Activated T-cell treated with anti-CD3 and anti-CD28 coated beads, Interleukin-2, amount 50 U/mL, for 72 hours (primary cell): ENCODE data around the gene ABCC10. TPM values are rescaled to one million over a fixed set of nuclear protein-coding genes. Genes with fewer than 3 reads are reported as not detected.
A peak's percentile ranks its signal among the peaks of the same experiment; 100 is the strongest.
"Not testable (repeated sequence)": the region's sequence is repeated elsewhere in the genome, so short reads cannot be mapped to it uniquely, and the experiment has no call there.

Experiments used
- ATAC-seq, 2 donors: fragments of 150-1000 bp; cut with Tn5 transposase; replicated peaks in 1 of 2; 2 replicates each; pipeline ENCODE4 v1.10.0; 2021; ENCODE audit warnings: moderate library complexity in 2 of 2, mild to moderate bottlenecking in 1 of 2
- DNase-seq, 2 donors: peaks; one replicate each; pipeline ENCODE4 v3.0.0; 2021 to 2022; ENCODE audit warnings: mixed read lengths in 1 of 2
- H3K27ac Mint-ChIP-seq: one replicate; pipeline ENCODE4 v1.8.0; 2022; ENCODE audit warnings: mild to moderate bottlenecking, moderate library complexity, mixed read lengths
- H3K27me3 Mint-ChIP-seq: one replicate; pipeline ENCODE4 v1.8.0; 2022; ENCODE audit warnings: low read depth, mixed read lengths
- H3K36me3 Mint-ChIP-seq, 2 donors: one replicate each; pipeline ENCODE4 v1.8.0; 2022; ENCODE audit warnings: mixed read lengths in 2 of 2, mild to moderate bottlenecking in 1 of 2; ENCODE audit not compliant: insufficient read depth in 2 of 2
- H3K4me1 Mint-ChIP-seq: one replicate; pipeline ENCODE4 v1.8.0; 2022; ENCODE audit warnings: low read depth, mixed read lengths
- H3K4me3 Mint-ChIP-seq, 2 donors: one replicate each; pipeline ENCODE4 v1.8.0; 2022; ENCODE audit warnings: mild to moderate bottlenecking in 2 of 2, mixed read lengths in 2 of 2, moderate library complexity in 2 of 2
- H3K9me3 Mint-ChIP-seq, 2 donors: one replicate each; pipeline ENCODE4 v1.8.0; 2022; ENCODE audit warnings: mixed read lengths in 2 of 2
- total RNA-seq, 2 donors: library from RNA; stranded (reverse); gene quantifications; one replicate each; pipeline ENCODE4 v1.2.3, GENCODE V29; 2022

Gene ABCC10
- total RNA-seq, 2 donors from 2014 or later, result 32.8 to 36.4 TPM

GRCh38 chr6:43454696-43455530 lies 27.6 kb downstream of the ABCC10 start:
- DNase-seq (peak; percentile 82 to 86), ATAC-seq (peak; percentile 73 to 78)
- peak overlapping the region; percentile 91 to 92 for H3K4me3 Mint-ChIP-seq
- H3K27me3 Mint-ChIP-seq, result peaks cover 21% of the 10 kb centered on the region
- H3K27ac Mint-ChIP-seq, result no peak overlapping the region
- H3K4me1 Mint-ChIP-seq, result peaks cover 17% of the 10 kb centered on the region
- H3K36me3 Mint-ChIP-seq, result peaks cover 4 to 5% of the 10 kb centered on the region in 2 donors
- no peaks in the 10 kb centered on the region for H3K9me3 Mint-ChIP-seq

- Mint-ChIP-seq H3K9me3 (no peaks in the 10 kb centered on the region), H3K4me3 (peak within 1 kb of the TSS; percentile 91 to 92), H3K27me3 (peaks cover 23% of the 10 kb centered on the region), H3K27ac (peak within 1 kb of the TSS; percentile 3), H3K4me1 (peaks cover 17% of the 10 kb centered on the region), H3K36me3 (peaks cover 4 to 5% of the 10 kb centered on the region in 2 donors)
- ATAC-seq (peak; percentile 68), DNase-seq (peak; percentile 55 to 69)
These were observed 28.4 kb downstream of the ABCC10 start, which contains the start of gene DLK2 for GRCh38 chr6:43455531-43456428. DLK2 (minus strand) TSS chr6:43455548; CDS start chr6:43454825, 723 bp downstream.

- Mint-ChIP-seq H3K27me3 (peaks cover 31% of the 10 kb centered on the region), H3K27ac (no peak overlapping the region), H3K9me3 (no peaks in the 10 kb centered on the region), H3K4me1 (peaks cover 17% of the 10 kb centered on the region), H3K36me3 (peaks cover 4 to 5% of the 10 kb centered on the region in 2 donors), H3K4me3 (no peak overlapping the region)
- DNase-seq (no peak), ATAC-seq (no peak)
These were observed 30.3 kb downstream of the ABCC10 start for GRCh38 chr6:43457643-43458042.

GRCh38 chr6:43458154-43458553 lies 30.8 kb downstream of the ABCC10 start:
- H3K27me3 Mint-ChIP-seq, result peaks cover 36% of the 10 kb centered on the region

GRCh38 chr6:43459535-43459934 lies 32.2 kb downstream of the ABCC10 start:
- Mint-ChIP-seq H3K4me1 (peaks cover 9% of the 10 kb centered on the region), H3K27ac (no peak overlapping the region), H3K4me3 (no peak overlapping the region), H3K9me3 (no peaks in the 10 kb centered on the region), H3K27me3 (peaks cover 40% of the 10 kb centered on the region), H3K36me3 (peaks cover 4 to 5% of the 10 kb centered on the region in 2 donors)
- DNase-seq (no peak), ATAC-seq (no peak)

More at GRCh38 chr6:43458154-43458553, 30.8 kb downstream of the ABCC10 start:
- H3K4me3 Mint-ChIP-seq, H3K27ac Mint-ChIP-seq, ATAC-seq, DNase-seq, H3K36me3 Mint-ChIP-seq, H3K9me3 Mint-ChIP-seq: not testable (repeated sequence)
- peaks cover 17% of the 10 kb centered on the region for H3K4me1 Mint-ChIP-seq

GRCh38 chr6:43460032-43460431 lies 32.7 kb downstream of the ABCC10 start:
- no peak for ATAC-seq
- no peak overlapping the region for H3K27ac Mint-ChIP-seq
- no peak for DNase-seq
- no peak overlapping the region for H3K4me3 Mint-ChIP-seq
- peaks cover 9% of the 10 kb centered on the region for H3K4me1 Mint-ChIP-seq
- peaks cover 4 to 5% of the 10 kb centered on the region in 2 donors for H3K36me3 Mint-ChIP-seq
- H3K9me3 Mint-ChIP-seq, result no peaks in the 10 kb centered on the region
- peaks cover 40% of the 10 kb centered on the region for H3K27me3 Mint-ChIP-seq

- H3K36me3 Mint-ChIP-seq, result no peaks in the 10 kb centered on the region
These were observed 34.6 kb downstream of the ABCC10 start for GRCh38 chr6:43461936-43462335.

GRCh38 chr6:43464337-43464736 lies 37.0 kb downstream of the ABCC10 start:
- Mint-ChIP-seq H3K27me3 (peaks cover 49% of the 10 kb centered on the region), H3K4me3 (no peak overlapping the region), H3K4me1 (no peaks in the 10 kb centered on the region), H3K36me3 (no peaks in the 10 kb centered on the region), H3K27ac (no peak overlapping the region), H3K9me3 (no peaks in the 10 kb centered on the region)
- no peak for ATAC-seq
- no peak for DNase-seq

More at GRCh38 chr6:43461936-43462335, 34.6 kb downstream of the ABCC10 start:
- no peaks in the 10 kb centered on the region for H3K4me1 Mint-ChIP-seq
- no peak for ATAC-seq
- H3K4me3 Mint-ChIP-seq, result no peak overlapping the region
- H3K9me3 Mint-ChIP-seq, result no peaks in the 10 kb centered on the region
- no peak overlapping the region for H3K27ac Mint-ChIP-seq
- no peak for DNase-seq
- peaks cover 36% of the 10 kb centered on the region for H3K27me3 Mint-ChIP-seq

- H3K27ac Mint-ChIP-seq, result no peak overlapping the region
- H3K36me3 Mint-ChIP-seq, result no peaks in the 10 kb centered on the region
- ATAC-seq (peak; percentile 41 to 53), DNase-seq (no peak)
- no peaks in the 10 kb centered on the region for H3K9me3 Mint-ChIP-seq
- H3K4me3 Mint-ChIP-seq, result no peak overlapping the region
- no peaks in the 10 kb centered on the region for H3K4me1 Mint-ChIP-seq
- peaks cover 42% of the 10 kb centered on the region for H3K27me3 Mint-ChIP-seq
These were observed 38.6 kb downstream of the ABCC10 start for GRCh38 chr6:43465948-43466347.

GRCh38 chr6:43467265-43467664 lies 39.9 kb downstream of the ABCC10 start:
- not testable (repeated sequence) for DNase-seq, H3K27ac Mint-ChIP-seq, H3K4me1 Mint-ChIP-seq, H3K4me3 Mint-ChIP-seq, ATAC-seq, H3K36me3 Mint-ChIP-seq, H3K9me3 Mint-ChIP-seq
- peaks cover 37% of the 10 kb centered on the region for H3K27me3 Mint-ChIP-seq

GRCh38 chr6:43467752-43468151 lies 40.4 kb downstream of the ABCC10 start:
- H3K9me3 Mint-ChIP-seq, result no peaks in the 10 kb centered on the region
- DNase-seq, result no peak
- no peak for ATAC-seq
- H3K36me3 Mint-ChIP-seq, result no peaks in the 10 kb centered on the region
- H3K4me3 Mint-ChIP-seq, result no peak overlapping the region
- H3K27ac Mint-ChIP-seq, result no peak overlapping the region
- H3K27me3 Mint-ChIP-seq, result peaks cover 32% of the 10 kb centered on the region
- no peaks in the 10 kb centered on the region for H3K4me1 Mint-ChIP-seq

GRCh38 chr6:43468240-43468639 lies 40.9 kb downstream of the ABCC10 start:
- DNase-seq, result no peak
- Mint-ChIP-seq H3K4me3 (no peak overlapping the region), H3K36me3 (no peaks in the 10 kb centered on the region), H3K9me3 (no peaks in the 10 kb centered on the region), H3K27me3 (peaks cover 28% of the 10 kb centered on the region), H3K27ac (no peak overlapping the region), H3K4me1 (no peaks in the 10 kb centered on the region)
- ATAC-seq, result no peak
